Fibroblast of mammary gland (primary cell): ENCODE data around the gene FGF6.

Source experiments
- DNase-seq: peaks from one replicate; pipeline ENCODE4 v3.0.0-alpha.2; 2010; ENCODE audit warnings: low read depth
- H3K4me3 ChIP-seq: 2 replicates; pipeline ENCODE4 v1.5.1; 2011; ENCODE audit warnings: low read depth, mild to moderate bottlenecking, low read length, moderate library complexity; ENCODE audit not compliant: control insufficient read depth
- TF ChIP-seq, protein P1 (sequence below): conservative IDR thresholded peaks from 2 replicates; pipeline ENCODE4 v1.5.1; 2011; ENCODE audit warnings: low read depth, low read length, inconsistent platforms; ENCODE audit not compliant: control insufficient read depth, insufficient read depth

FGF6 gene

GRCh38 chr12:4393211-4393610 is 52.4 kb downstream of the FGF6 start:
- no peak for DNase-seq

GRCh38 chr12:4392223-4392742 is 53.3 kb downstream of the FGF6 start:
- DNase-seq: no peak
- TF ChIP-seq, protein P1, sequence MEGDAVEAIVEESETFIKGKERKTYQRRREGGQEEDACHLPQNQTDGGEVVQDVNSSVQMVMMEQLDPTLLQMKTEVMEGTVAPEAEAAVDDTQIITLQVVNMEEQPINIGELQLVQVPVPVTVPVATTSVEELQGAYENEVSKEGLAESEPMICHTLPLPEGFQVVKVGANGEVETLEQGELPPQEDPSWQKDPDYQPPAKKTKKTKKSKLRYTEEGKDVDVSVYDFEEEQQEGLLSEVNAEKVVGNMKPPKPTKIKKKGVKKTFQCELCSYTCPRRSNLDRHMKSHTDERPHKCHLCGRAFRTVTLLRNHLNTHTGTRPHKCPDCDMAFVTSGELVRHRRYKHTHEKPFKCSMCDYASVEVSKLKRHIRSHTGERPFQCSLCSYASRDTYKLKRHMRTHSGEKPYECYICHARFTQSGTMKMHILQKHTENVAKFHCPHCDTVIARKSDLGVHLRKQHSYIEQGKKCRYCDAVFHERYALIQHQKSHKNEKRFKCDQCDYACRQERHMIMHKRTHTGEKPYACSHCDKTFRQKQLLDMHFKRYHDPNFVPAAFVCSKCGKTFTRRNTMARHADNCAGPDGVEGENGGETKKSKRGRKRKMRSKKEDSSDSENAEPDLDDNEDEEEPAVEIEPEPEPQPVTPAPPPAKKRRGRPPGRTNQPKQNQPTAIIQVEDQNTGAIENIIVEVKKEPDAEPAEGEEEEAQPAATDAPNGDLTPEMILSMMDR: no peak
- no peak overlapping the region for H3K4me3 ChIP-seq

More at GRCh38 chr12:4393211-4393610, 52.4 kb downstream of the FGF6 start:
- TF ChIP-seq, protein P1: no peak
- no peak overlapping the region for H3K4me3 ChIP-seq

DNA sequence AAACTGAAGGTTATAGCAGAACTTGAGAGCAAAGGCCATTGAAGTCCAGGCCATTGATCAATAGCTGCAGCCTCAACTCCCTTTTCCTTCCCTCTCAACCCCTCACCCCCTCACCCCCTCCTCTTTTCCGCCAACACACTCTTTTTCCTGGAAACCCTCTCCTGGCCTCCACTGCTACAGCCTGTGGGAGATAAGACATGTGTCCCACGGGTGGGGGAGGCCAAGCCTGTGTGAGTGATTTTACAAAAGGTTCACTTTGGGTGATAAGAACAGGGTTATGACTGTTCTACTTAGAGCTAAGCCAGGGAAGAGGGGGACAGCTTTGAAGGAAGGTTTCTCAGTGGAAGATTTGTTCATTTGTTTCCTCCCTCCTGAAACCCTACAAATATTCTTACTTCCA is 57.0 kb downstream of the FGF6 start:
- no peak for DNase-seq
- TF ChIP-seq, protein P1: no peak
- H3K4me3 ChIP-seq: no peak overlapping the region

DNA sequence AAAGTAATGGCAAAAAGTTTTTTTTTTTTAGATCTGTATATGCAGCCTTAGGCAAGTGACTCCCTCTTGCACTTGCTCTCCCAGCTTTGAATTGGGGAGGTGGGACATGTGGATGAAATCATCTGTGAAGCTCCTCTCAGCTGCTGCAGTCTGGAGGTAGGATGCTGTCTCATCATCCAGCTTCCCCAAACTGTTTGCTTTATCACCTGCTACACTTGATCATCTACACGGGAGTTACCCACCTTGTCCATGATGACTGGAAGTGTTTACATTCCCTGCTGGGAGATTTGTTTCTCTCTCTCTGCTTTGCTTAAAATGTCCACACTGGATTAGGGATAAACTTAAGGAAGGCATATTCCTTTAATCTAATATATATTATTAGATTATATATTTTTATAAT is 57.6 kb downstream of the FGF6 start:
- no peak for DNase-seq
- TF ChIP-seq, protein P1: no peak
- H3K4me3 ChIP-seq: no peak overlapping the region

DNA sequence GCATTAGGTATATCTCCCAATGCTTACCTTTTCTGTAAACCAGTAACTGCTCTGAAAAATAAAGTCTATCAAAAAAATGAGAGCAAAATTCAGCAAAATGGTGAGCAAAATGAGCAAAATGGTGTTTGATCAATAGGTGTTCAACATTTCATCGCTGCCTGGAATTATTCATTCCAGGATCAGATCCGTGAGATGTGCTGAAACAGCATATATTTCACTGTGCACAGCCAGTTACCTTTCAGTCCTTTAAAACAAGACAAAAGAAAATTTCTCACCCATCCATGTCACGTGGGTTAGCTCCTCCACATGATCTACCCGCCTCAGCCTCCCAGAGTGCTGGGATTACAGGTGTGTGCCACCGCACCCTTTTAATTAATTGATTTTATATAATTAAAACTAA is 58.0 kb downstream of the FGF6 start:
- DNase-seq: no peak
- no peak overlapping the region for H3K4me3 ChIP-seq
- TF ChIP-seq, protein P1: no peak

DNA sequence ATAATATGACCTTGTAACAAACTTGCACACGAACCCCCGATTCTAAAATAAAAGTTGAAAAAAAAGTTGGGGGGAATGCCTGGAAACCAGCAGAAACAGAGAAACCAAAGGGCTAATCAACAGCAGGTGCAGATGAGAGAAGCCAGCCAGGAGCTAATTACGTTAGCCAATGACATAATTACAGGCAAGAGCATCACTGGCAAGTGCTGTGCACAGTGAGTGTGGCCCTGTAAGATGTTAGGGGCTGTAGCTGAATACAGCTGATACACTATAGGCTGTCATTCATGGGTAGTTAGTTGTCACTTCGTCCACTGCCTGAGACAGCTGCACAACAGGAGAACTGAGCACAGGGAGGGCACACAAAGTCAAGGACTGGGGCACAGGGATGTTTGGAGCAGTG is 58.8 kb downstream of the FGF6 start:
- no peak for DNase-seq
- TF ChIP-seq, protein P1: no peak
- no peak overlapping the region for H3K4me3 ChIP-seq
